Gastrocnemius medialis (tissue), 4 donors: ENCODE measurements around the gene DTNBP1. TPM values are rescaled to one million over a fixed set of nuclear protein-coding genes. Genes with fewer than 3 reads are reported as not detected.

Source experiments
- ATAC-seq, 2 donors: fragments of 150-250 bp; one replicate each; pipeline ENCODE4 v1.9.1; 2016
- DNase-seq, 2 donors: peaks; one replicate each; pipeline ENCODE4 v3.0.0-alpha.2; 2019
- H3K27ac ChIP-seq, 4 donors: fragments of 200-600 bp; sonication (generic); 1 replicate in 1 of 4; 2 replicates in 3 of 4; pipeline ENCODE4 v1.5.1; 2016 to 2018; ENCODE audit warnings: mild to moderate bottlenecking in 2 of 4, moderate library complexity in 1 of 4
- H3K27me3 ChIP-seq, 3 donors: fragments of 200-600 bp; sonication (generic) in 2 of 3; 1 replicate in 1 of 3; 2 replicates in 2 of 3; pipeline versions ENCODE4 v1.5.1 to v1.6.0; 2016 to 2019; ENCODE audit warnings: mild to moderate bottlenecking in 1 of 3, moderate library complexity in 1 of 3
- H3K36me3 ChIP-seq, 2 donors: fragments of 200-600 bp; sonication (generic) in 1 of 2; one replicate each; pipeline ENCODE4 v1.5.1; 2017 to 2018
- H3K4me1 ChIP-seq, 2 donors: fragments of 200-600 bp; sonication (generic) in 1 of 2; one replicate each; pipeline ENCODE4 v1.5.1; 2016 to 2017; ENCODE audit warnings: mild to moderate bottlenecking in 2 of 2
- H3K4me3 ChIP-seq, 4 donors: fragments of 200-600 bp; sonication (generic) in 3 of 4; 1 replicate in 1 of 4; 2 replicates in 3 of 4; pipeline ENCODE4 v1.5.1; 2016 to 2019; ENCODE audit warnings: mild to moderate bottlenecking in 2 of 4
- H3K9me3 ChIP-seq, 3 donors: fragments of 200-600 bp; sonication (generic) in 2 of 3; 1 replicate in 1 of 3; 2 replicates in 2 of 3; pipeline ENCODE4 v1.5.1; 2016 to 2019
- CTCF ChIP-seq, 5 experiments: fragments of 450-650 bp in 3 of 5; fragments of 200-600 bp in 2 of 5; sonication (generic) in 2 of 5; IDR thresholded peaks in 4 of 5; conservative IDR thresholded peaks in 1 of 5; 1 replicate in 4 of 5; 2 replicates in 1 of 5; pipeline ENCODE4 v1.5.1; 2016 to 2019; ENCODE audit warnings: antibody characterized with exemption in 5 of 5, mild to moderate bottlenecking in 3 of 5, moderate library complexity in 3 of 5
- POLR2A ChIP-seq, 2 donors: fragments of 450-650 bp; IDR thresholded peaks; one replicate each; pipeline ENCODE4 v1.6.1; 2017; ENCODE audit warnings: antibody characterized with exemption in 2 of 2, mild to moderate bottlenecking in 2 of 2, moderate library complexity in 2 of 2
- in situ Hi-C, 4 donors: fragments of 200-750 bp; cut with MboI; loops; one replicate each; pipeline versions ENCODE4 v1.15.0 to v1.8.0; 2017; ENCODE audit warnings: low sequenced_read_pairs in 4 of 4
- intact Hi-C: fragments of 100-400 bp; cut with DNase I; formaldehyde crosslinking; loops from one replicate; pipeline ENCODE4 v1.15.1; 2023; ENCODE audit warnings: low total_unique reads
- total RNA-seq, 4 donors: library from RNA; depleted of rRNA; stranded (reverse); fragments of >200 nt; gene quantifications; one replicate each; pipeline versions ENCODE4 v1.1.0 to v1.2.3, GENCODE V29; 2016

Gene DTNBP1
- total RNA-seq, 4 donors from 2014 or later: 5.2 to 33.5 (median 12.5) TPM

- in situ Hi-C loops: loop anchor here (5.0 to 10.0 kb wide), 3 partner anchors 492 to 515 kb away; no protein-coding TSS in a partner anchor
- TF ChIP-seq POLR2A (IDR thresholded peaks at IDR 0.05) (no peak), CTCF (IDR thresholded peaks at IDR 0.05 in 4 of 5, conservative IDR thresholded peaks at IDR 0.05 in 1 of 5) (no peak)
- ATAC-seq: peak; percentile 57 to 68
Observed at GRCh38 chr6:15689586-15690482, 27.0 kb upstream of the DTNBP1 start.

GRCh38 chr6:15685619-15686018 is 22.8 kb upstream of the DTNBP1 start:
- H3K27me3 ChIP-seq: no peaks in the 10 kb centered on the region
- H3K9me3 ChIP-seq: no peaks in the 10 kb centered on the region
- DNase-seq (no peak), ATAC-seq (no peak)
- peaks cover 7% of the 10 kb centered on the region in 2 donors for H3K4me1 ChIP-seq
- no peak overlapping the region for H3K27ac ChIP-seq
- TF ChIP-seq CTCF (IDR thresholded peaks at IDR 0.05 in 4 of 5, conservative IDR thresholded peaks at IDR 0.05 in 1 of 5) (no peak), POLR2A (IDR thresholded peaks at IDR 0.05) (no peak)
- in situ Hi-C loops: no loop called here
- H3K4me3 ChIP-seq: no peak overlapping the region
- intact Hi-C loops: no loop called here
- H3K36me3 ChIP-seq: no peaks in the 10 kb centered on the region

More at GRCh38 chr6:15689586-15690482, 27.0 kb upstream of the DTNBP1 start:
- Histone ChIP-seq H3K27me3 (no peaks in the 10 kb centered on the region), H3K4me3 (peak overlapping the region in 1 of 4 donors; percentile 52), H3K27ac (peak overlapping the region; percentile 66 to 77 (median 71)), H3K36me3 (no peaks in the 10 kb centered on the region), H3K9me3 (no peaks in the 10 kb centered on the region), H3K4me1 (peaks cover 13% of the 10 kb centered on the region in 2 donors)
- DNase-seq: no peak
- intact Hi-C loops: loop anchor here (5.0 kb wide), 2 partner anchors 102 to 477 kb away; no protein-coding TSS in a partner anchor

GRCh38 chr6:15682965-15683822 is 20.4 kb upstream of the DTNBP1 start:
- in situ Hi-C loops (no loop called here), intact Hi-C loops (no loop called here)
- H3K4me1 ChIP-seq: no peaks in the 10 kb centered on the region
- no peaks in the 10 kb centered on the region for H3K27me3 ChIP-seq
- no peak overlapping the region for H3K27ac ChIP-seq
- TF ChIP-seq POLR2A (IDR thresholded peaks at IDR 0.05): no peak
- no peak for TF ChIP-seq CTCF (IDR thresholded peaks at IDR 0.05 in 4 of 5, conservative IDR thresholded peaks at IDR 0.05 in 1 of 5)
- no peaks in the 10 kb centered on the region for H3K9me3 ChIP-seq
- DNase-seq (no peak), ATAC-seq (no peak)
- no peaks in the 10 kb centered on the region for H3K36me3 ChIP-seq
- no peak overlapping the region for H3K4me3 ChIP-seq

- intact Hi-C loops: no loop called here
- H3K4me1 ChIP-seq: no peaks in the 10 kb centered on the region
- no peak for TF ChIP-seq POLR2A (IDR thresholded peaks at IDR 0.05)
- TF ChIP-seq CTCF (IDR thresholded peaks at IDR 0.05 in 4 of 5, conservative IDR thresholded peaks at IDR 0.05 in 1 of 5): no peak
- no peak overlapping the region for H3K27ac ChIP-seq
- no peaks in the 10 kb centered on the region for H3K36me3 ChIP-seq
- in situ Hi-C loops: no loop called here
- no peak for ATAC-seq
- no peak for DNase-seq
- no peaks in the 10 kb centered on the region for H3K27me3 ChIP-seq
- H3K4me3 ChIP-seq: no peak overlapping the region
- no peaks in the 10 kb centered on the region for H3K9me3 ChIP-seq
Observed at GRCh38 chr6:15681946-15682345, 19.1 kb upstream of the DTNBP1 start.
